MCF 10A (cell line): ENCODE data around the gene CPT1B. TPM values are rescaled to one million over a fixed set of nuclear protein-coding genes. Genes with fewer than 3 reads are reported as not detected.
"Not testable (repeated sequence)": the region's sequence is repeated elsewhere in the genome, so short reads cannot be mapped to it uniquely, and the experiment has no call there.

ENCODE experiments used
- BruUV-seq: library from RNA; stranded (reverse); fragments of 400-500 nt; replicated peaks from 2 replicates; lab custom pipeline; 2021; lab: Mats Ljungman, UMichigan
- CTCF ChIA-PET: fragments of 300-600 bp; sonication (Branson Sonifier 250); formaldehyde crosslinking; extraction: SDS; loops from one replicate; lab custom pipeline; 2021; ENCODE audit warnings: antibody characterized with exemption, inconsistent platforms; lab: Yijun Ruan, JAX
- POLR2A ChIA-PET: fragments of 300-600, 350-650 bp; sonication (Branson Sonifier 250); formaldehyde crosslinking; extraction: SDS; loops from one replicate; lab custom pipeline; 2020; ENCODE audit warnings: antibody characterized with exemption, inconsistent platforms; lab: Yijun Ruan, JAX
- DNase-seq: peaks from one replicate; pipeline ENCODE4 v3.0.0-alpha.2; 2018; ENCODE audit not compliant: unreplicated experiment
- H3K27ac Mint-ChIP-seq: one replicate; pipeline ENCODE4 v1.8.0; 2022; ENCODE audit warnings: mild to moderate bottlenecking, low read depth, mixed read lengths; ENCODE audit not compliant: unreplicated experiment
- H3K27me3 Mint-ChIP-seq: one replicate; pipeline ENCODE4 v1.8.0; 2022; ENCODE audit warnings: mixed read lengths; ENCODE audit not compliant: insufficient read depth, unreplicated experiment
- H3K36me3 Mint-ChIP-seq: one replicate; pipeline ENCODE4 v1.8.0; 2022; ENCODE audit warnings: mild to moderate bottlenecking, moderate library complexity, mixed read lengths; ENCODE audit not compliant: insufficient read depth, unreplicated experiment
- H3K4me1 Mint-ChIP-seq: one replicate; pipeline ENCODE4 v1.8.0; 2022; ENCODE audit warnings: mixed read lengths; ENCODE audit not compliant: insufficient read depth, unreplicated experiment
- H3K4me3 Mint-ChIP-seq: one replicate; pipeline ENCODE4 v1.8.0; 2022; ENCODE audit warnings: mild to moderate bottlenecking, moderate library complexity, mixed read lengths; ENCODE audit not compliant: unreplicated experiment
- H3K9me3 Mint-ChIP-seq: one replicate; pipeline ENCODE4 v1.8.0; 2022; ENCODE audit warnings: mixed read lengths; ENCODE audit not compliant: unreplicated experiment
- intact Hi-C: fragments of 100-400 bp; cut with micrococcal nuclease; formaldehyde crosslinking; loops from 2 replicates; pipeline ENCODE4 v1.14.1; 2022
- total RNA-seq: library from RNA; stranded (reverse); gene quantifications from 2 replicates; pipeline ENCODE4 v1.2.3, GENCODE V29; 2022
- TF ChIP-seq, protein P1 (sequence below): fragments of 200-600 bp; IDR thresholded peaks from one replicate; pipeline ENCODE4 v1.8.0; 2022; ENCODE audit warnings: antibody characterized with exemption, mild to moderate bottlenecking; ENCODE audit not compliant: unreplicated experiment

The CPT1B gene
- total RNA-seq, 1 experiment from 2014 or later = 52.2 TPM

DNA sequence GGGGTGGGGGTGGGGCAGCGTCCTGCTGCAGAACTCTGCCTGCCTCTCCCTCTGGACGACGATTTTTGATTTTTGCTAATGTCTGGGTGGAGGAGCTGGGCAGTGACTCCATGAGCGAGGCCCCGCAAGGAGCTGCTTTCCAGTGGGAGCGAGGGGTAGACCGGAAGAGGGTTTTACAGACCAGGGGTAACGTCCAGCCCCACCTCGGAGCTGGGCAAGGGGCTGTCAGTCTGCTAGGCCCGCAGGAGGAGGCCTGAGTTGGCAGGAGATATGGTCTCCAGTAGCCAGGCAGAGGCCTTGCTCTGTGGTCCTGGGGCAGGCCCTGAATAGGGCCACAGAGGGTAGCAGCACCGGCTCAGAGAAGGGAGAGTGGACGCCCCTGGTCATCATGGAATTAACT is 31.4 kb upstream of the CPT1B start:
- TF ChIP-seq, protein P1, sequence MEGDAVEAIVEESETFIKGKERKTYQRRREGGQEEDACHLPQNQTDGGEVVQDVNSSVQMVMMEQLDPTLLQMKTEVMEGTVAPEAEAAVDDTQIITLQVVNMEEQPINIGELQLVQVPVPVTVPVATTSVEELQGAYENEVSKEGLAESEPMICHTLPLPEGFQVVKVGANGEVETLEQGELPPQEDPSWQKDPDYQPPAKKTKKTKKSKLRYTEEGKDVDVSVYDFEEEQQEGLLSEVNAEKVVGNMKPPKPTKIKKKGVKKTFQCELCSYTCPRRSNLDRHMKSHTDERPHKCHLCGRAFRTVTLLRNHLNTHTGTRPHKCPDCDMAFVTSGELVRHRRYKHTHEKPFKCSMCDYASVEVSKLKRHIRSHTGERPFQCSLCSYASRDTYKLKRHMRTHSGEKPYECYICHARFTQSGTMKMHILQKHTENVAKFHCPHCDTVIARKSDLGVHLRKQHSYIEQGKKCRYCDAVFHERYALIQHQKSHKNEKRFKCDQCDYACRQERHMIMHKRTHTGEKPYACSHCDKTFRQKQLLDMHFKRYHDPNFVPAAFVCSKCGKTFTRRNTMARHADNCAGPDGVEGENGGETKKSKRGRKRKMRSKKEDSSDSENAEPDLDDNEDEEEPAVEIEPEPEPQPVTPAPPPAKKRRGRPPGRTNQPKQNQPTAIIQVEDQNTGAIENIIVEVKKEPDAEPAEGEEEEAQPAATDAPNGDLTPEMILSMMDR = no peak
- H3K9me3 Mint-ChIP-seq = no peaks in the 10 kb centered on the region
- BruUV-seq = no TSS peak
- H3K27me3 Mint-ChIP-seq = peaks cover 29% of the 10 kb centered on the region
- no peak overlapping the region for H3K27ac Mint-ChIP-seq
- no peaks in the 10 kb centered on the region for H3K4me1 Mint-ChIP-seq
- DNase-seq = no peak
- no peak overlapping the region for H3K4me3 Mint-ChIP-seq
- intact Hi-C loops = no loop called here
- POLR2A ChIA-PET = no interaction called here
- H3K36me3 Mint-ChIP-seq = no peaks in the 10 kb centered on the region
- CTCF ChIA-PET = no interaction called here

DNA sequence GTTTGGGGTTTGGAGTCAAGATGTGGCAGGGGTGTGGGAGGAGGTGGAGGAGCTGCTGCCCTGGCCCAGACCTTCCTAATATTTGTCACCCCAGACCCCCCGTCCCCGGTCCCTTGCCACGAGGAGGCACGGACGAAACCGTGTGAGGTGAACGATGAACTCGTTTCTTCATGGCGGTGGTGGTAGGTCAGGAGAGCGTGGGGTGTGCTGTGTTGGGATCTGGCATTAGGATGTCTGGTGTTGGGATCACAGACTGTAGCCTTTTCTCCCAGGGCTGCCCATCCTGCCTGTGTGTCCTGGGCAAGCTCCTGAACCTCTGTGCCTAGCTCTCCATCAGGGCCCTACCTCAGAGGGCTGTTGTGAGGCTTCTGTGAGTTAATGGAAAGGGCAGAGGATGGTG is 30.8 kb upstream of the CPT1B start:
- Mint-ChIP-seq H3K4me3 (no peak overlapping the region), H3K9me3 (no peaks in the 10 kb centered on the region), H3K27ac (no peak overlapping the region), H3K4me1 (no peaks in the 10 kb centered on the region), H3K36me3 (no peaks in the 10 kb centered on the region), H3K27me3 (peaks cover 29% of the 10 kb centered on the region)
- ChIA-PET POLR2A (interaction anchor here (0.6 to 1.1 kb wide), 3 partner anchors 13 to 85 kb away, joined by 3 to 5 read pairs (median 3); no protein-coding TSS in a partner anchor), CTCF (no interaction called here)
- TF ChIP-seq, protein P1 = no peak
- BruUV-seq = no TSS peak
- intact Hi-C loops = no loop called here
- DNase-seq = no peak

DNA sequence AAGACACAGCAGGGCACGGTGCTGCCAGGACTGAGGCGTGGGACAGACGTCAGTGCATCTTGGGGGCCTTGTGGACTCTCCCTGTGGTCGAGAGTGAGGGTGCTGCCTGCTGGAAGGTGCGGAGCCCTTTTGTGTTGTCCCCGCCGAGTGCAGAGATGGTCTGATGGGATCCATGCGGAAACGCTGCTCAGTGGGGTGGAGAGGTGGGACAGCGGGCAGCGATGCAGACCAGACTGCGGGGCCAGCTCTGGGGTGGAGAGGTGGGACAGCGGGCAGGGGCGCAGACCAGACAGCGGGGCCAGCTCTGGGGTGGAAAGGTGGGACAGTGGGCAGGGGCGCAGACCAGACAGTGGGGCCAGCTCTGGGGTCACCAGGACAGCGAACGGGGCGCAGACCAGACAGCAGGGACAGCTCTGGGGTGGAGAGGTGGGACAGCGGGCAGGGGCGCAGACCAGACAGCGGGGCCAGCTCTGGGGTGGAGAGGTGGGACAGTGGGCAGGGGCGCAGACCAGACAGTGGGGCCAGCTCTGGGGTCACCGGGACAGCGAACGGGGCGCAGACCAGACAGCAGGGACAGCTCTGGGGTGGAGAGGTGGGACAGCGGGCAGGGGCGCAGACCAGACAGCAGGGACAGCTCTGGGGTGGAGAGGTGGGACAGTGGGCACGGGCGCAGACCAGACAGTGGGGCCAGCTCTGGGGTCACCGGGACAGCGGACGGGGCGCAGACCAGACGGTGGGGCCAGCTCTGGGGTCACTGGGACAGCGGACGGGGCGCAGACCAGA is 30.0 kb upstream of the CPT1B start:
- BruUV-seq, H3K9me3 Mint-ChIP-seq, DNase-seq, H3K27ac Mint-ChIP-seq, H3K4me1 Mint-ChIP-seq, H3K4me3 Mint-ChIP-seq, intact Hi-C loops, H3K36me3 Mint-ChIP-seq: not testable (repeated sequence)
- POLR2A ChIA-PET = interaction anchor here (0.6 to 1.1 kb wide), 3 partner anchors 13 to 84 kb away, joined by 3 to 5 read pairs (median 3); no protein-coding TSS in a partner anchor
- peaks cover 29% of the 10 kb centered on the region for H3K27me3 Mint-ChIP-seq
- CTCF ChIA-PET = interaction anchor here (0.8 kb wide), 1 partner anchor 12 kb away, joined by 3 read pairs; no protein-coding TSS in a partner anchor

DNA sequence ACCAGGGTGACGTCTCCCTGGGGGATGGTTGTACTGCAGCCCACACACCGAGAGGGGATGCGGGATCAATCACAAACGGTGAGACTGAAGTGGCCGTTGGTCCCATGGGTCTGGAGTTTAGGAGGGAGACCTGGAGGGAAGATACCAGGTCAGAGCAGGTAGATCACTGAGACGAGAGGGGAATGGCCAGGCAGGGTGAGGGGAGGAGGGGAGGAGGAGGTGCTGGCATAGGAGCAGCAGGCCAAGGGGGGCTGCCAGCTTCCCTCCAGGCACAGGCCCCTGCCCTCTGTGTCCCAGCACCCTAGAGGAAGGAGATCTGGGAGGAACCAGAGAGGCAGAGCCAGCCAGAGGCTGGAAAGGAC is 29.4 kb upstream of the CPT1B start:
- ChIA-PET POLR2A (no interaction called here), CTCF (no interaction called here)
- intact Hi-C loops = no loop called here
- Mint-ChIP-seq H3K9me3 (no peaks in the 10 kb centered on the region), H3K27ac (no peak overlapping the region), H3K27me3 (peaks cover 29% of the 10 kb centered on the region), H3K4me3 (no peak overlapping the region), H3K4me1 (no peaks in the 10 kb centered on the region), H3K36me3 (no peaks in the 10 kb centered on the region)
- BruUV-seq = no TSS peak
- no peak for DNase-seq
- TF ChIP-seq, protein P1 = no peak
